ENCODE results near the gene RAPGEF3.

RAPGEF3 gene

DNA sequence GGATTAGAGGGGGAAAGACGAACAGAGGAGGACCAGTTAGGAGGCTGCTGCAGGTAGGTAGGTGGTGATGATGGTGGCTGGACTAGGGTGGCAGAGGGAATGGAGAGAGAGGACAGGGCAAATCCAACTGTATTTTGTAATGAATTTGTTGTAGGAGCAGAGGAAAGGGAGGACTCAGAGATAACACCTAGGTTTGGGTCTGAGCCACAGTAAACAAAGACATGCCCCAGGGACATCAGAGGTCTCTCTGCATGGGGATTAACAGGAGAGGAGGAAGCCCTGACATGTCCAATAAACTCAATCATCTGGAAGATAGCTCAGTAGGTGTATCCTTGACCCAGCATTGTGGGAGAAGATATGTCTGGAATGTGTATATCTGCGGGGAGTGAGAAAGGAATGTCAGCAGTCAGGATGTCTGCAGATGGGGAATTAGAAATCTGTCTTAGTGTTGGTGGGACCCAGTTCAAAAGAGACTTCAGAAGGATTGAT lies 9.7 kb upstream of the RAPGEF3 start:
- peak; percentile 33 for ATAC-seq
- TF ChIP-seq ISL1 (CRISPR knock-in tag; IDR thresholded peaks at IDR 0.05) (0 out of 2 replicates have a peak, but pooled peaks have one; percentile 18), TSHZ2 (CRISPR knock-in tag; IDR thresholded peaks at IDR 0.05) (0 out of 2 replicates have a peak, but pooled peaks have one; percentile 19), TCF4 (CRISPR knock-in tag; IDR thresholded peaks at IDR 0.05; ENCODE audit: borderline replicate concordance) (no peak)

- TF ChIP-seq ZNF70 (CRISPR knock-in tag; IDR thresholded peaks at IDR 0.05), result no peak
- no peak for TF ChIP-seq BACH2 (CRISPR knock-in tag; IDR thresholded peaks at IDR 0.05; ENCODE audit: borderline replicate concordance)
- no peak for TF ChIP-seq ZC3H10 (CRISPR knock-in tag; IDR thresholded peaks at IDR 0.05)
- TF ChIP-seq SNAI2 (CRISPR knock-in tag; IDR thresholded peaks at IDR 0.05), result no peak
- TF ChIP-seq TSHZ2 (CRISPR knock-in tag; IDR thresholded peaks at IDR 0.05), result no peak
- TF ChIP-seq CREB5 (CRISPR knock-in tag; IDR thresholded peaks at IDR 0.05; ENCODE audit: low read depth), result no peak
- TF ChIP-seq ZNF565 (CRISPR knock-in tag; conservative IDR thresholded peaks at IDR 0.05; ENCODE audit: low read depth), result no peak
- TF ChIP-seq, protein P1, sequence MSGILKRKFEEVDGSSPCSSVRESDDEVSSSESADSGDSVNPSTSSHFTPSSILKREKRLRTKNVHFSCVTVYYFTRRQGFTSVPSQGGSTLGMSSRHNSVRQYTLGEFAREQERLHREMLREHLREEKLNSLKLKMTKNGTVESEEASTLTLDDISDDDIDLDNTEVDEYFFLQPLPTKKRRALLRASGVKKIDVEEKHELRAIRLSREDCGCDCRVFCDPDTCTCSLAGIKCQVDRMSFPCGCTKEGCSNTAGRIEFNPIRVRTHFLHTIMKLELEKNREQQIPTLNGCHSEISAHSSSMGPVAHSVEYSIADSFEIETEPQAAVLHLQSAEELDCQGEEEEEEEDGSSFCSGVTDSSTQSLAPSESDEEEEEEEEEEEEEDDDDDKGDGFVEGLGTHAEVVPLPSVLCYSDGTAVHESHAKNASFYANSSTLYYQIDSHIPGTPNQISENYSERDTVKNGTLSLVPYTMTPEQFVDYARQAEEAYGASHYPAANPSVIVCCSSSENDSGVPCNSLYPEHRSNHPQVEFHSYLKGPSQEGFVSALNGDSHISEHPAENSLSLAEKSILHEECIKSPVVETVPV (CRISPR knock-in tag; IDR thresholded peaks at IDR 0.05), result no peak
- TF ChIP-seq, protein P2, sequence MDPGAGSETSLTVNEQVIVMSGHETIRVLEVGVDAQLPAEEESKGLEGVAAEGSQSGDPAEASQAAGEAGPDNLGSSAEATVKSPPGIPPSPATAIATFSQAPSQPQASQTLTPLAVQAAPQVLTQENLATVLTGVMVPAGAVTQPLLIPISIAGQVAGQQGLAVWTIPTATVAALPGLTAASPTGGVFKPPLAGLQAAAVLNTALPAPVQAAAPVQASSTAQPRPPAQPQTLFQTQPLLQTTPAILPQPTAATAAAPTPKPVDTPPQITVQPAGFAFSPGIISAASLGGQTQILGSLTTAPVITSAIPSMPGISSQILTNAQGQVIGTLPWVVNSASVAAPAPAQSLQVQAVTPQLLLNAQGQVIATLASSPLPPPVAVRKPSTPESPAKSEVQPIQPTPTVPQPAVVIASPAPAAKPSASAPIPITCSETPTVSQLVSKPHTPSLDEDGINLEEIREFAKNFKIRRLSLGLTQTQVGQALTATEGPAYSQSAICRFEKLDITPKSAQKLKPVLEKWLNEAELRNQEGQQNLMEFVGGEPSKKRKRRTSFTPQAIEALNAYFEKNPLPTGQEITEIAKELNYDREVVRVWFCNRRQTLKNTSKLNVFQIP (CRISPR knock-in tag; IDR thresholded peaks at IDR 0.05; ENCODE audit: borderline replicate concordance, low read depth), result no peak
- no peak for TF ChIP-seq ZNF8 (CRISPR knock-in tag; IDR thresholded peaks at IDR 0.05)
- TF ChIP-seq ARNTL (CRISPR knock-in tag; IDR thresholded peaks at IDR 0.05; ENCODE audit: borderline replicate concordance, low read depth), result no peak
- no peak for TF ChIP-seq GLIS3 (CRISPR knock-in tag; IDR thresholded peaks at IDR 0.05)
- ATAC-seq, result peak; percentile 32; the same call in 2 of the 3 replicates
These were observed 8.6 kb upstream of the RAPGEF3 start for GRCh38 chr12:47767216-47767724.

DNA sequence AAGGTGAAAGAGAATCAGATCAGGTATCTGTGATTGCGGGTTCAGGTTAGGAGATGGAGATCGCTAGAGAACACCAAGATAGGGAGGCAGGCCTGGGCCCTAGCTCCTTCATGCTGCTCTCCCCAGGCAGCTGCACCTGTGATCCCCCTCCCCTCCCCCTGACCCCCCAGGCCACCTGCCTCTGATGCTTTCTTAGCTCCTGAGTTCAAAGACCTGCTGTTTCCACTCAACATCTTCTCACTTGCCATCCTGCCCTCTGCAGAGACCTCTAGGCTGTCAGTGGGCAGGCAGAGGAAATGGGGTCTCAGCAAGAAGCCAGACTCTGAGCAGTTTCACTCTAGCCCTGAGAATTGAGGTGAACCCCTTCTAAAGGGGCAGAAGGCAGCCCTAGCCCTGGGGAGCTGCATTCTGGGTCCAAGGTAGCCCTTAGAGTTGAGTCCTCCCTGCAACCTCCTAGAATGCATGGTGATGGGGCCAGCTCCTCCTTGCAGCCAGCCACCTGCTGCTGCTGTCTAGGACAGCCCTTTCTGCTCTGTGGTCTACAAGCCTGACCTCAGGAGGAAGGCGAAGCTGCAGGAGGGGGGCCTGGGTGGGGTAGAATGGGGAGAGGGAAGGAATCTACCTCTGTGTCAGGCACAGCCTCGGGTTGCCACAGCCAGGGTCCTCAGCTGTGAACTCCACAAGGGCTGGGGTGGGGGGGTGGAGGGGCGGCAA lies 8.0 kb upstream of the RAPGEF3 start:
- no peak for ATAC-seq
- TF ChIP-seq ISL1 (CRISPR knock-in tag; IDR thresholded peaks at IDR 0.05), result no peak
- no peak for TF ChIP-seq ZFP30 (CRISPR knock-in tag; IDR thresholded peaks at IDR 0.05)
- no peak for TF ChIP-seq SNAI2 (CRISPR knock-in tag; IDR thresholded peaks at IDR 0.05)
